K562 (cell line): ENCODE data around the gene DEDD. TPM values are rescaled to one million over a fixed set of nuclear protein-coding genes. Genes with fewer than 3 reads are reported as not detected.
A peak's percentile ranks its signal among the peaks of the same experiment; 100 is the strongest.

ENCODE experiments used
- ARID1B ChIP-seq: fragments of 450-650 bp; IDR thresholded peaks from 2 replicates; pipeline ENCODE4 v1.6.1; 2016; ENCODE audit warnings: antibody characterized with exemption, mild to moderate bottlenecking, inconsistent platforms
- ATF3 ChIP-seq, 2 experiments: fragments of 450-650 bp in 1 of 2; sonication (generic) in 1 of 2; formaldehyde crosslinking in 1 of 2; IDR thresholded peaks in 1 of 2; conservative IDR thresholded peaks in 1 of 2; 2 replicates each; pipeline versions ENCODE4 v1.6.1 to v1.8.1; 2016 to 2023; ENCODE audit warnings: mild to moderate bottlenecking in 2 of 2, moderate library complexity in 2 of 2, inconsistent platforms in 1 of 2, missing genetic modification reagents in 1 of 2
- CBFA2T3 ChIP-seq: fragments of 450-650 bp; IDR thresholded peaks from 2 replicates; pipeline ENCODE4 v1.6.1; 2017
- CEBPB ChIP-seq: fragments of 450-650 bp; IDR thresholded peaks from 2 replicates; pipeline ENCODE4 v1.6.1; 2016; ENCODE audit warnings: missing genetic modification characterization, missing compliant biosample characterization
- CREM ChIP-seq: IDR thresholded peaks from 2 replicates; pipeline ENCODE4 v1.6.1; 2014; ENCODE audit warnings: antibody characterized with exemption, low read depth
- CTBP1 ChIP-seq: fragments of 450-650 bp; IDR thresholded peaks from 2 replicates; pipeline ENCODE4 v1.6.1; 2016; ENCODE audit warnings: borderline replicate concordance
- DPF2 ChIP-seq: fragments of 450-650 bp; IDR thresholded peaks from 2 replicates; pipeline ENCODE4 v1.6.1; 2016
- ETV1 ChIP-seq: fragments of 450-650 bp; conservative IDR thresholded peaks from 2 replicates; pipeline ENCODE4 v1.6.1; 2016; ENCODE audit warnings: missing genetic modification characterization, control low read depth, low read depth, missing compliant biosample characterization
- GTF2A2 ChIP-seq: IDR thresholded peaks from 2 replicates; pipeline ENCODE4 v1.6.1; 2016; ENCODE audit warnings: mild to moderate bottlenecking, missing genetic modification characterization, missing compliant biosample characterization
- HMG20B ChIP-seq: fragments of 250-450 bp; sonication (Bioruptor Pico); IDR thresholded peaks from 2 replicates; pipeline ENCODE4 v1.5.0; 2021; ENCODE audit warnings: mild to moderate bottlenecking
- JUND ChIP-seq, 2 experiments: IDR thresholded peaks; 2 replicates in 1 of 2; 3 replicates in 1 of 2; pipeline ENCODE4 v1.6.1; 2011; ENCODE audit warnings: borderline replicate concordance in 2 of 2, low read depth in 2 of 2, low read length in 2 of 2, improper control_type of control experiment in 1 of 2, missing biosample characterization in 1 of 2, missing genetic modification characterization in 1 of 2, missing genetic modification reagents in 1 of 2
- NFXL1 ChIP-seq: fragments of 450-650 bp; formaldehyde crosslinking; IDR thresholded peaks from 2 replicates; pipeline ENCODE4 v1.4.0; 2021; ENCODE audit warnings: mild to moderate bottlenecking
- NR2C2 ChIP-seq, 2 experiments: fragments of 200-800 bp in 1 of 2; sonication (Bioruptor generic) in 1 of 2; sonication (generic) in 1 of 2; formaldehyde crosslinking in 1 of 2; IDR thresholded peaks; 2 replicates each; pipeline versions ENCODE4 v1.6.1 to v1.8.0; 2016 to 2022; ENCODE audit warnings: mild to moderate bottlenecking in 1 of 2, missing compliant biosample characterization in 1 of 2, missing genetic modification characterization in 1 of 2, missing genetic modification reagents in 1 of 2
- POLR2AphosphoS2 ChIP-seq: IDR thresholded peaks from 2 replicates; pipeline ENCODE4 v1.6.1; 2012; ENCODE audit warnings: low read length, improper control_type of control experiment
- POLR2G ChIP-seq: fragments of 200-400 bp; formaldehyde crosslinking; IDR thresholded peaks from 2 replicates; pipeline ENCODE4 v1.6.1; 2017; ENCODE audit warnings: low read depth, mild to moderate bottlenecking, antibody characterized with exemption, low read length, moderate library complexity
- POLR2H ChIP-seq: IDR thresholded peaks from 2 replicates; pipeline ENCODE4 v1.6.1; 2016; ENCODE audit warnings: missing genetic modification characterization, low read depth, mild to moderate bottlenecking, control low read depth, missing compliant biosample characterization, moderate library complexity
- RBFOX2 ChIP-seq: fragments of 200-400 bp; formaldehyde crosslinking; IDR thresholded peaks from 2 replicates; pipeline ENCODE4 v1.6.1; 2017; ENCODE audit warnings: low read depth, mild to moderate bottlenecking, low read length, moderate library complexity
- RCOR1 ChIP-seq, 2 experiments: IDR thresholded peaks; 2 replicates each; pipeline ENCODE4 v1.6.1; 2012; ENCODE audit warnings: low read depth in 2 of 2, low read length in 2 of 2, borderline replicate concordance in 1 of 2, improper control_type of control experiment in 1 of 2
- RFX1 ChIP-seq: fragments of 450-650 bp; IDR thresholded peaks from 2 replicates; pipeline ENCODE4 v1.6.1; 2016; ENCODE audit warnings: mild to moderate bottlenecking, moderate library complexity
- SMARCE1 ChIP-seq: fragments of 450-650 bp; IDR thresholded peaks from 2 replicates; pipeline ENCODE4 v1.7.1; 2016; ENCODE audit warnings: mild to moderate bottlenecking
- SOX6 ChIP-seq: fragments of 450-650 bp; IDR thresholded peaks from 2 replicates; pipeline ENCODE4 v1.6.1; 2014; ENCODE audit warnings: mild to moderate bottlenecking
- TAF9B ChIP-seq: fragments of 450-650 bp; IDR thresholded peaks from 2 replicates; pipeline ENCODE4 v1.6.1; 2018; ENCODE audit warnings: mild to moderate bottlenecking; ENCODE audit not compliant: partially characterized antibody
- TBP ChIP-seq: optimal IDR thresholded peaks from 2 replicates; pipeline ENCODE3; 2011; ENCODE audit warnings: low read depth, low read length, improper control_type of control experiment
- ZEB2 ChIP-seq: fragments of 450-650 bp; IDR thresholded peaks from 2 replicates; pipeline ENCODE4 v1.6.1; 2016
- ZNF124 ChIP-seq: sonication (generic); formaldehyde crosslinking; IDR thresholded peaks from 2 replicates; pipeline ENCODE4 v1.8.1; 2022; ENCODE audit warnings: missing genetic modification reagents
- ZNF175 ChIP-seq: fragments of 200-800 bp; sonication (Bioruptor generic); IDR thresholded peaks from 2 replicates; pipeline ENCODE4 v1.6.1; 2016; ENCODE audit warnings: low read depth, mild to moderate bottlenecking, missing genetic modification characterization, missing compliant biosample characterization
- ZNF589 ChIP-seq: fragments of 200-800 bp; sonication (Bioruptor generic); IDR thresholded peaks from 2 replicates; pipeline ENCODE4 v1.6.1; 2016; ENCODE audit warnings: low read depth, missing genetic modification characterization, missing compliant biosample characterization
- polyA plus RNA-seq, 8 experiments: library from polyadenylated mRNA; depleted of rRNA in 4 of 8; stranded (reverse) in 5 of 8; unstranded in 3 of 8; fragments of >200 nt; fragmentation: Nextera tagmentation in 2 of 8; fragmentation: Illumina TruSeq in 1 of 8; extraction: Ambion mirVana in 2 of 8; extraction: Trizol in 1 of 8; gene quantifications; 2 replicates each; pipeline versions ENCODE4 v1.2.1 to v1.2.3, GENCODE V29; 2011 to 2014; ENCODE audit warnings: inconsistent platforms in 1 of 8, missing spikeins in 1 of 8
- total RNA-seq, 7 experiments: library from RNA; depleted of rRNA in 6 of 7; stranded (reverse); fragments of >200 nt in 6 of 7; fragmentation: Illumina TruSeq in 2 of 7; extraction: Trizol in 2 of 7; gene quantifications; 2 replicates each; pipeline versions ENCODE4 v1.2.1 to v1.2.3, GENCODE V29; 2011 to 2021; ENCODE audit warnings: low replicate concordance in 1 of 7
- TF ChIP-seq, protein P1 (sequence below): fragments of 450-650 bp; formaldehyde crosslinking; IDR thresholded peaks from 2 replicates; pipeline ENCODE4 v1.4.0; 2022; ENCODE audit warnings: missing genetic modification characterization

DEDD gene
- total and polyA plus RNA-seq, 9 of the 15 experiments (the other 6 are each of a cell fraction or from before 2014, with no cell fraction given): 11.6 to 41.0 (median 16.8) TPM

- TF ChIP-seq ATF3 (IDR thresholded peaks at IDR 0.05) (peak; percentile 98), ATF3 (CRISPR knock-in tag; conservative IDR thresholded peaks at IDR 0.05) (no peak), POLR2G (0 out of 2 replicates have a peak, but pooled peaks have one; percentile 16), NFXL1 (0 out of 2 replicates have a peak, but pooled peaks have one; percentile 66), TBP (peak; percentile 33), CTBP1 (peak; percentile 92), POLR2AphosphoS2 (peak; percentile 47; the same call in 1 of the 2 replicates), CEBPB (tag) (peak; percentile 30; the same call in 1 of the 2 replicates), SMARCE1 (peak; percentile 63; the same call in 1 of the 2 replicates), CBFA2T3 (0 out of 2 replicates have a peak, but pooled peaks have one; percentile 14), ZNF175 (CRISPR knock-in tag) (peak; percentile 82), RCOR1 (IDR thresholded peaks at IDR 0.05; ENCODE audit: borderline replicate concordance in 1 of 2, low read depth in 2 of 2, low read length in 2 of 2) (peak in 1 of 2 experiments; percentile 52; a peak in 1 of 4 replicates), GTF2A2 (tag) (no peak), NR2C2 (CRISPR knock-in tag; IDR thresholded peaks at IDR 0.05) (no peak), NR2C2 (tag; IDR thresholded peaks at IDR 0.05) (peak; percentile 79), ARID1B (peak; percentile 71), ZNF589 (CRISPR knock-in tag) (peak; percentile 83), SOX6 (peak; percentile 86), HMG20B (CRISPR knock-in tag) (no peak), DPF2 (peak; percentile 58; the same call in 1 of the 2 replicates), TAF9B (peak; percentile 27), JUND (IDR thresholded peaks at IDR 0.05; ENCODE audit: borderline replicate concordance, low read depth, low read length) (peak; percentile 88), JUND (tag; IDR thresholded peaks at IDR 0.05; ENCODE audit: borderline replicate concordance, low read depth, low read length) (peak; percentile 53; the same call in 1 of the 3 replicates), ZNF124 (CRISPR knock-in tag) (no peak), ETV1 (peak; percentile 56; the same call in 1 of the 2 replicates), RBFOX2 (peak; percentile 39), RFX1 (no peak), CREM (peak; percentile 32; the same call in 1 of the 2 replicates), ZEB2 (peak; percentile 94), POLR2H (tag) (peak; percentile 97)
- TF ChIP-seq, protein P1, sequence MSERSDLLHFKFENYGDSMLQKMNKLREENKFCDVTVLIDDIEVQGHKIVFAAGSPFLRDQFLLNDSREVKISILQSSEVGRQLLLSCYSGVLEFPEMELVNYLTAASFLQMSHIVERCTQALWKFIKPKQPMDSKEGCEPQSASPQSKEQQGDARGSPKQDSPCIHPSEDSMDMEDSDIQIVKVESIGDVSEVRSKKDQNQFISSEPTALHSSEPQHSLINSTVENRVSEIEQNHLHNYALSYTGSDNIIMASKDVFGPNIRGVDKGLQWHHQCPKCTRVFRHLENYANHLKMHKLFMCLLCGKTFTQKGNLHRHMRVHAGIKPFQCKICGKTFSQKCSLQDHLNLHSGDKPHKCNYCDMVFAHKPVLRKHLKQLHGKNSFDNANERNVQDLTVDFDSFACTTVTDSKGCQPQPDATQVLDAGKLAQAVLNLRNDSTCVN (CRISPR knock-in tag): 0 out of 2 replicates have a peak, but pooled peaks have one; percentile 27
Observed at GRCh38 chr1:161115132-161115711, 17.2 kb downstream of the DEDD start (continued).
